Activated CD4-positive, alpha-beta memory T cell treated with anti-CD3 and anti-CD28 coated beads for 36 hours (primary cell): Measurements from ENCODE around the gene P2RX2. TPM values are rescaled to one million over a fixed set of nuclear protein-coding genes. Genes with fewer than 3 reads are reported as not detected.

Source experiments
- CTCF ChIA-PET: fragments of 350-600 bp; sonication (Branson Sonifier 250); formaldehyde crosslinking; loops from one replicate; lab custom pipeline; 2021; ENCODE audit warnings: antibody characterized with exemption, inconsistent platforms; lab: Charles Lee
- POLR2A ChIA-PET: fragments of 350-600 bp; sonication (Branson Sonifier 250); formaldehyde crosslinking; loops from one replicate; lab custom pipeline; 2021; ENCODE audit warnings: antibody characterized with exemption; lab: Charles Lee
- DNase-seq: peaks from one replicate; pipeline ENCODE4 v3.0.0-alpha.2; 2020
- H3K27ac Mint-ChIP-seq: one replicate; pipeline ENCODE4 v1.8.0; 2021; ENCODE audit warnings: mixed read lengths
- H3K27me3 Mint-ChIP-seq: one replicate; pipeline ENCODE4 v1.8.0; 2021; ENCODE audit warnings: mixed read lengths
- H3K36me3 Mint-ChIP-seq: one replicate; pipeline ENCODE4 v1.8.0; 2021; ENCODE audit warnings: mixed read lengths
- H3K4me1 Mint-ChIP-seq: one replicate; pipeline ENCODE4 v1.8.0; 2021; ENCODE audit warnings: low read depth, mixed read lengths
- H3K4me3 Mint-ChIP-seq: one replicate; pipeline ENCODE4 v1.8.0; 2021; ENCODE audit warnings: mild to moderate bottlenecking, mixed read lengths
- H3K9me3 Mint-ChIP-seq: one replicate; pipeline ENCODE4 v1.8.0; 2021; ENCODE audit warnings: mixed read lengths
- intact Hi-C: fragments of 100-400 bp; cut with micrococcal nuclease; formaldehyde crosslinking; loops from one replicate; pipeline ENCODE4 v1.15.1; 2023
- total RNA-seq, 2 experiments: library from RNA; stranded (reverse); gene quantifications; one replicate each; pipeline ENCODE4 v1.2.3, GENCODE V29; 2021

The P2RX2 gene
- total RNA-seq, 2 experiments from 2014 or later = not detected

- CTCF ChIA-PET = interaction anchor here (0.6 kb wide), 1 partner anchor 452 kb away, joined by 3 read pairs; no protein-coding TSS in a partner anchor
- POLR2A ChIA-PET = no interaction called here
- Mint-ChIP-seq H3K36me3 (peaks cover 7% of the 10 kb centered on the region), H3K27me3 (no peaks in the 10 kb centered on the region), H3K4me1 (no peaks in the 10 kb centered on the region), H3K27ac (no peak overlapping the region), H3K9me3 (no peaks in the 10 kb centered on the region), H3K4me3 (no peak overlapping the region)
- no peak for DNase-seq
- intact Hi-C loops = no loop called here
Observed at GRCh38 chr12:132577191-132577920, 41.2 kb upstream of the P2RX2 start.

- Mint-ChIP-seq H3K36me3 (peaks cover 7% of the 10 kb centered on the region), H3K27ac (no peak overlapping the region)
- CTCF ChIA-PET = no interaction called here
Observed at GRCh38 chr12:132578118-132578517, 40.5 kb upstream of the P2RX2 start.

GRCh38 chr12:132578826-132579225 lies 39.8 kb upstream of the P2RX2 start:
- Mint-ChIP-seq H3K27me3 (no peaks in the 10 kb centered on the region), H3K27ac (no peak overlapping the region), H3K36me3 (peaks cover 9% of the 10 kb centered on the region), H3K9me3 (no peaks in the 10 kb centered on the region), H3K4me1 (no peaks in the 10 kb centered on the region), H3K4me3 (no peak overlapping the region)
- POLR2A ChIA-PET = no interaction called here
- DNase-seq = no peak
- intact Hi-C loops = no loop called here
- CTCF ChIA-PET = no interaction called here

More at GRCh38 chr12:132578118-132578517, 40.5 kb upstream of the P2RX2 start:
- no peaks in the 10 kb centered on the region for H3K4me1 Mint-ChIP-seq
- POLR2A ChIA-PET = no interaction called here
- intact Hi-C loops = no loop called here
- no peak for DNase-seq
- H3K27me3 Mint-ChIP-seq = no peaks in the 10 kb centered on the region
- no peaks in the 10 kb centered on the region for H3K9me3 Mint-ChIP-seq
- H3K4me3 Mint-ChIP-seq = no peak overlapping the region

- no peaks in the 10 kb centered on the region for H3K4me1 Mint-ChIP-seq
- no peaks in the 10 kb centered on the region for H3K27me3 Mint-ChIP-seq
- peaks cover 11% of the 10 kb centered on the region for H3K36me3 Mint-ChIP-seq
- no peak for DNase-seq
- H3K4me3 Mint-ChIP-seq = no peak overlapping the region
- no peaks in the 10 kb centered on the region for H3K9me3 Mint-ChIP-seq
- intact Hi-C loops = no loop called here
- no peak overlapping the region for H3K27ac Mint-ChIP-seq
- ChIA-PET CTCF (interaction anchor here (1.2 to 1.6 kb wide), 2 partner anchors 35 to 56 kb away, joined by 3 read pairs; no protein-coding TSS in a partner anchor), POLR2A (no interaction called here)
Observed at GRCh38 chr12:132579744-132580143, 38.8 kb upstream of the P2RX2 start.

GRCh38 chr12:132580701-132581292 lies 37.8 kb upstream of the P2RX2 start:
- Mint-ChIP-seq H3K27ac (no peak overlapping the region), H3K27me3 (no peaks in the 10 kb centered on the region), H3K36me3 (peaks cover 11% of the 10 kb centered on the region), H3K4me1 (no peaks in the 10 kb centered on the region), H3K9me3 (no peaks in the 10 kb centered on the region), H3K4me3 (no peak overlapping the region)
- DNase-seq = no peak
- ChIA-PET POLR2A (no interaction called here), CTCF (interaction anchor here (1.2 to 1.6 kb wide), 2 partner anchors 34 to 57 kb away, joined by 3 read pairs; no protein-coding TSS in a partner anchor)
- intact Hi-C loops = no loop called here

- intact Hi-C loops = no loop called here
- CTCF ChIA-PET = no interaction called here
- Mint-ChIP-seq H3K27me3 (no peaks in the 10 kb centered on the region), H3K27ac (no peak overlapping the region), H3K9me3 (no peaks in the 10 kb centered on the region), H3K36me3 (peaks cover 11% of the 10 kb centered on the region), H3K4me3 (no peak overlapping the region), H3K4me1 (no peaks in the 10 kb centered on the region)
- no peak for DNase-seq
- POLR2A ChIA-PET = no interaction called here
Observed at GRCh38 chr12:132581348-132582057, 37.1 kb upstream of the P2RX2 start.

- intact Hi-C loops = no loop called here
- no peak overlapping the region for H3K4me3 Mint-ChIP-seq
- no peaks in the 10 kb centered on the region for H3K9me3 Mint-ChIP-seq
- CTCF ChIA-PET = no interaction called here
- H3K4me1 Mint-ChIP-seq = no peaks in the 10 kb centered on the region
- H3K36me3 Mint-ChIP-seq = peaks cover 9% of the 10 kb centered on the region
- POLR2A ChIA-PET = no interaction called here
- H3K27me3 Mint-ChIP-seq = no peaks in the 10 kb centered on the region
- DNase-seq = no peak
- H3K27ac Mint-ChIP-seq = no peak overlapping the region
Observed at GRCh38 chr12:132582058-132582420, 36.5 kb upstream of the P2RX2 start.

GRCh38 chr12:132582582-132583410 lies 35.8 kb upstream of the P2RX2 start:
- H3K27ac Mint-ChIP-seq = no peak overlapping the region
- CTCF ChIA-PET = no interaction called here
- no peaks in the 10 kb centered on the region for H3K4me1 Mint-ChIP-seq
- peaks cover 8% of the 10 kb centered on the region for H3K36me3 Mint-ChIP-seq
- DNase-seq = no peak
- POLR2A ChIA-PET = no interaction called here
- H3K4me3 Mint-ChIP-seq = no peak overlapping the region
- intact Hi-C loops = no loop called here
- no peaks in the 10 kb centered on the region for H3K27me3 Mint-ChIP-seq
- no peaks in the 10 kb centered on the region for H3K9me3 Mint-ChIP-seq

- H3K27ac Mint-ChIP-seq = no peak overlapping the region
- H3K36me3 Mint-ChIP-seq = peaks cover 6% of the 10 kb centered on the region
- ChIA-PET CTCF (no interaction called here), POLR2A (no interaction called here)
- H3K9me3 Mint-ChIP-seq = no peaks in the 10 kb centered on the region
- no peaks in the 10 kb centered on the region for H3K4me1 Mint-ChIP-seq
- no peak overlapping the region for H3K4me3 Mint-ChIP-seq
- intact Hi-C loops = no loop called here
- no peaks in the 10 kb centered on the region for H3K27me3 Mint-ChIP-seq
- DNase-seq = no peak
Observed at GRCh38 chr12:132583411-132583710, 35.2 kb upstream of the P2RX2 start.

- intact Hi-C loops = no loop called here
- DNase-seq = no peak
- H3K4me1 Mint-ChIP-seq = no peaks in the 10 kb centered on the region
- H3K4me3 Mint-ChIP-seq = no peak overlapping the region
- CTCF ChIA-PET = no interaction called here
- POLR2A ChIA-PET = no interaction called here
- H3K9me3 Mint-ChIP-seq = no peaks in the 10 kb centered on the region
- H3K36me3 Mint-ChIP-seq = peaks cover 6% of the 10 kb centered on the region
- no peak overlapping the region for H3K27ac Mint-ChIP-seq
- H3K27me3 Mint-ChIP-seq = no peaks in the 10 kb centered on the region
Observed at GRCh38 chr12:132583736-132584135, 34.8 kb upstream of the P2RX2 start.

- peaks cover 6% of the 10 kb centered on the region for H3K36me3 Mint-ChIP-seq
- CTCF ChIA-PET = no interaction called here
- H3K27ac Mint-ChIP-seq = no peak overlapping the region
- H3K4me1 Mint-ChIP-seq = no peaks in the 10 kb centered on the region
- no peaks in the 10 kb centered on the region for H3K9me3 Mint-ChIP-seq
- intact Hi-C loops = no loop called here
- H3K4me3 Mint-ChIP-seq = no peak overlapping the region
- H3K27me3 Mint-ChIP-seq = no peaks in the 10 kb centered on the region
- DNase-seq = no peak
- POLR2A ChIA-PET = no interaction called here
Observed at GRCh38 chr12:132584429-132584828, 34.1 kb upstream of the P2RX2 start.

GRCh38 chr12:132585177-132585576 lies 33.4 kb upstream of the P2RX2 start:
- POLR2A ChIA-PET = no interaction called here
- DNase-seq = no peak
- H3K4me1 Mint-ChIP-seq = no peaks in the 10 kb centered on the region
- intact Hi-C loops = no loop called here
- H3K4me3 Mint-ChIP-seq = no peak overlapping the region
- H3K27ac Mint-ChIP-seq = no peak overlapping the region
- H3K9me3 Mint-ChIP-seq = no peaks in the 10 kb centered on the region
- no peaks in the 10 kb centered on the region for H3K27me3 Mint-ChIP-seq
- peaks cover 6% of the 10 kb centered on the region for H3K36me3 Mint-ChIP-seq
- CTCF ChIA-PET = no interaction called here
